HG02973 (cell line): ENCODE results near the gene OR6C74.

Source experiments
- ATAC-seq: cut with Tn5 transposase; IDR thresholded peaks from one replicate; pipeline ENCODE4 v1.9.1; 2021; ENCODE audit warnings: moderate library complexity; ENCODE audit not compliant: unreplicated experiment

The OR6C74 gene

GRCh38 chr12:55244309-55244708 lies at the start of gene OR6C74:
TSS of gene OR6C74 (plus strand) at chr12:55244609. CDS start at chr12:55247288, 2,679 bp downstream.
- no peak for ATAC-seq

GRCh38 chr12:55220725-55221124 lies 23.7 kb upstream of the OR6C74 start, which contains the start of gene OR10A7:
TSS of gene OR10A7 (plus strand) at chr12:55221025. CDS start at chr12:55221025, 0 bp downstream.
- no peak for ATAC-seq

- ATAC-seq, result no peak
These were observed 17.9 kb upstream of the OR6C74 start for GRCh38 chr12:55226523-55226922.

- no peak for ATAC-seq
These were observed 16.8 kb upstream of the OR6C74 start for GRCh38 chr12:55227643-55228042.

- no peak for ATAC-seq
These were observed 1.8 kb downstream of the OR6C74 start for GRCh38 chr12:55246159-55246558.

GRCh38 chr12:55250944-55251343 lies 6.5 kb downstream of the OR6C74 start:
- ATAC-seq, result no peak

GRCh38 chr12:55253281-55253680 lies 8.9 kb downstream of the OR6C74 start:
- ATAC-seq, result no peak

GRCh38 chr12:55256831-55257230 lies 12.4 kb downstream of the OR6C74 start:
- no peak for ATAC-seq

GRCh38 chr12:55258303-55258702 lies 13.9 kb downstream of the OR6C74 start:
- no peak for ATAC-seq

- ATAC-seq, result no peak
These were observed 36.6 kb downstream of the OR6C74 start for GRCh38 chr12:55280991-55281390.

GRCh38 chr12:55289999-55290398 lies 45.6 kb downstream of the OR6C74 start:
- ATAC-seq, result no peak
